K562 (cell line): ENCODE results near the gene MDM4. TPM values are rescaled to one million over a fixed set of nuclear protein-coding genes. Genes with fewer than 3 reads are reported as not detected.
A peak's percentile ranks its signal among the peaks of the same experiment; 100 is the strongest.

ENCODE experiments used
- CGGBP1 ChIP-seq: fragments of 250-450 bp; sonication (Bioruptor Pico); IDR thresholded peaks from 2 replicates; pipeline ENCODE4 v1.9.0; 2021; ENCODE audit warnings: mild to moderate bottlenecking
- CTCF ChIP-seq, 3 experiments: IDR thresholded peaks in 2 of 3; conservative IDR thresholded peaks in 1 of 3; 2 replicates each; pipeline ENCODE4 v1.5.1; 2011 to 2012; ENCODE audit warnings: low read length in 3 of 3, mild to moderate bottlenecking in 3 of 3, control low read depth in 2 of 3, improper control_type of control experiment in 1 of 3, inconsistent platforms in 1 of 3, low read depth in 1 of 3, mixed read lengths in 1 of 3, moderate library complexity in 1 of 3; ENCODE audit not compliant: insufficient read depth in 2 of 3
- CXXC5 ChIP-seq: fragments of 250-450 bp; sonication (Bioruptor Pico); IDR thresholded peaks from 2 replicates; pipeline ENCODE4 v1.8.0; 2022; ENCODE audit warnings: inconsistent platforms, mild to moderate bottlenecking, moderate library complexity
- DMBX1 ChIP-seq: fragments of 250-450 bp; sonication (Bioruptor Pico); IDR thresholded peaks from 2 replicates; pipeline ENCODE4 v1.8.0; 2022; ENCODE audit warnings: inconsistent platforms, mild to moderate bottlenecking, moderate library complexity, borderline replicate concordance
- E2F3 ChIP-seq: fragments of 250-450 bp; sonication (Bioruptor Pico); IDR thresholded peaks from 2 replicates; pipeline ENCODE4 v1.4.0; 2020; ENCODE audit warnings: mild to moderate bottlenecking
- FOXK2 ChIP-seq, 2 experiments: fragments of 450-650 bp; IDR thresholded peaks in 1 of 2; conservative IDR thresholded peaks in 1 of 2; 2 replicates each; pipeline ENCODE4 v1.6.1; 2016; ENCODE audit warnings: low read depth in 2 of 2, mild to moderate bottlenecking in 1 of 2
- HES1 ChIP-seq: fragments of 450-650 bp; IDR thresholded peaks from 2 replicates; pipeline ENCODE4 v1.6.1; 2016; ENCODE audit warnings: low read depth, mild to moderate bottlenecking, moderate library complexity
- HINFP ChIP-seq: fragments of 450-650 bp; conservative IDR thresholded peaks from 2 replicates; pipeline ENCODE4 v1.6.1; 2016; ENCODE audit warnings: missing genetic modification characterization, low read depth, mild to moderate bottlenecking, control low read depth, missing compliant biosample characterization
- KDM1A ChIP-seq, 2 experiments: fragments of 450-650 bp; IDR thresholded peaks; 2 replicates each; pipeline ENCODE4 v1.6.1; 2016; ENCODE audit warnings: mild to moderate bottlenecking in 2 of 2
- MCM5 ChIP-seq: fragments of 450-650 bp; IDR thresholded peaks from 2 replicates; pipeline ENCODE4 v1.6.1; 2016; ENCODE audit warnings: low read depth
- MITF ChIP-seq: IDR thresholded peaks from 2 replicates; pipeline ENCODE4 v1.6.1; 2014; ENCODE audit warnings: antibody characterized with exemption
- SMARCA5 ChIP-seq: fragments of 450-650 bp; IDR thresholded peaks from 2 replicates; pipeline ENCODE4 v1.6.1; 2016
- SRSF3 ChIP-seq: fragments of 200-400 bp; formaldehyde crosslinking; IDR thresholded peaks from 2 replicates; pipeline ENCODE4 v1.6.1; 2016; ENCODE audit warnings: mild to moderate bottlenecking, low read length, moderate library complexity; ENCODE audit not compliant: insufficient read depth
- TGIF2 ChIP-seq: sonication (generic); formaldehyde crosslinking; IDR thresholded peaks from 2 replicates; pipeline ENCODE4 v1.8.1; 2022; ENCODE audit warnings: mild to moderate bottlenecking, missing genetic modification reagents, moderate library complexity
- ZBTB12 ChIP-seq: fragments of 250-450 bp; sonication (Bioruptor Pico); IDR thresholded peaks from 2 replicates; pipeline ENCODE4 v1.4.0; 2020
- ZNF133 ChIP-seq: fragments of 250-450 bp; sonication (Bioruptor Pico); IDR thresholded peaks from 2 replicates; pipeline ENCODE4 v1.4.0; 2020; ENCODE audit warnings: mild to moderate bottlenecking
- ZNF143 ChIP-seq: sonication (generic); formaldehyde crosslinking; IDR thresholded peaks from 2 replicates; pipeline ENCODE4 v1.9.0; 2022; ENCODE audit warnings: mild to moderate bottlenecking, missing genetic modification reagents
- ZNF146 ChIP-seq: IDR thresholded peaks from one replicate; pipeline ENCODE4 v1.6.1; 2018; ENCODE audit warnings: missing compliant biosample characterization; ENCODE audit not compliant: unreplicated experiment
- ZNF212 ChIP-seq: fragments of 450-650 bp; formaldehyde crosslinking; IDR thresholded peaks from 2 replicates; pipeline ENCODE4 v1.4.0; 2020; ENCODE audit warnings: mild to moderate bottlenecking
- ZNF232 ChIP-seq: sonication (generic); formaldehyde crosslinking; IDR thresholded peaks from 2 replicates; pipeline ENCODE4 v1.8.0; 2022; ENCODE audit warnings: mild to moderate bottlenecking, missing genetic modification reagents
- ZNF280B ChIP-seq: fragments of 250-450 bp; sonication (Bioruptor Pico); IDR thresholded peaks from 2 replicates; pipeline ENCODE4 v1.5.1; 2021; ENCODE audit warnings: mild to moderate bottlenecking
- ZNF316 ChIP-seq: fragments of 450-650 bp; IDR thresholded peaks from 2 replicates; pipeline ENCODE4 v1.6.1; 2016
- polyA plus RNA-seq, 8 experiments: library from polyadenylated mRNA; depleted of rRNA in 4 of 8; stranded (reverse) in 5 of 8; unstranded in 3 of 8; fragments of >200 nt; fragmentation: Nextera tagmentation in 2 of 8; fragmentation: Illumina TruSeq in 1 of 8; extraction: Ambion mirVana in 2 of 8; extraction: Trizol in 1 of 8; gene quantifications; 2 replicates each; pipeline versions ENCODE4 v1.2.1 to v1.2.3, GENCODE V29; 2011 to 2014; ENCODE audit warnings: inconsistent platforms in 1 of 8, missing spikeins in 1 of 8
- total RNA-seq, 7 experiments: library from RNA; depleted of rRNA in 6 of 7; stranded (reverse); fragments of >200 nt in 6 of 7; fragmentation: Illumina TruSeq in 2 of 7; extraction: Trizol in 2 of 7; gene quantifications; 2 replicates each; pipeline versions ENCODE4 v1.2.1 to v1.2.3, GENCODE V29; 2011 to 2021; ENCODE audit warnings: low replicate concordance in 1 of 7

Gene MDM4
- total and polyA plus RNA-seq, 9 of the 15 experiments (the other 6 are each of a cell fraction or from before 2014, with no cell fraction given): 3.3 to 61.7 (median 21.2) TPM

- no peak for TF ChIP-seq MITF
- TF ChIP-seq CTCF (IDR thresholded peaks at IDR 0.05 in 2 of 3, conservative IDR thresholded peaks at IDR 0.05 in 1 of 3; ENCODE audit: insufficient read depth in 2 of 3, low read depth in 1 of 3, low read length in 3 of 3): no peak
- no peak for TF ChIP-seq HES1
- TF ChIP-seq ZNF232 (CRISPR knock-in tag): no peak
- no peak for TF ChIP-seq CGGBP1 (CRISPR knock-in tag)
- no peak for TF ChIP-seq ZNF280B (CRISPR knock-in tag)
- TF ChIP-seq KDM1A (IDR thresholded peaks at IDR 0.05): peak in 1 of 2 experiments; percentile 37; a peak in 3 of 4 replicates
- no peak for TF ChIP-seq SRSF3
- TF ChIP-seq HINFP: no peak
- no peak for TF ChIP-seq E2F3 (CRISPR knock-in tag)
- TF ChIP-seq ZNF143 (CRISPR knock-in tag): no peak
- no peak for TF ChIP-seq MCM5
- TF ChIP-seq ZNF316: no peak
- no peak; the same call in 1 of the 2 replicates for TF ChIP-seq ZBTB12 (CRISPR knock-in tag)
- TF ChIP-seq CXXC5 (CRISPR knock-in tag): peak; percentile 54
- no peak; the same call in 1 of the 2 replicates for TF ChIP-seq TGIF2 (CRISPR knock-in tag)
- peak; percentile 9; the same call in 1 of the 2 replicates for TF ChIP-seq DMBX1 (CRISPR knock-in tag)
- TF ChIP-seq FOXK2 (conservative IDR thresholded peaks at IDR 0.05 in 1 of 2, IDR thresholded peaks at IDR 0.05 in 1 of 2; ENCODE audit: low read depth in 2 of 2): peak in 1 of 2 experiments; percentile 86; a peak in 1 of 4 replicates
- TF ChIP-seq ZNF133: no peak
- no peak for TF ChIP-seq ZNF212
- TF ChIP-seq SMARCA5: no peak
- no peak for TF ChIP-seq ZNF146 (CRISPR knock-in tag)
Observed at GRCh38 chr1:204506969-204507316, 9.3 kb upstream of the MDM4 start (continued).
